HG03097 (cell line): ENCODE measurements around the gene VPS13A.
"Not testable (repeated sequence)": the region's sequence is repeated elsewhere in the genome, so short reads cannot be mapped to it uniquely, and the experiment has no call there.

ENCODE experiments used
- ATAC-seq: cut with Tn5 transposase; IDR thresholded peaks from one replicate; pipeline ENCODE4 v1.9.1; 2021; ENCODE audit not compliant: unreplicated experiment, low FRiP score

VPS13A gene

GRCh38 chr9:77180056-77180455 lies 2.7 kb downstream of the VPS13A start:
- ATAC-seq = no peak

GRCh38 chr9:77183581-77183980 lies 6.2 kb downstream of the VPS13A start:
- no peak for ATAC-seq

GRCh38 chr9:77188242-77188641 lies 10.9 kb downstream of the VPS13A start:
- no peak for ATAC-seq

- no peak for ATAC-seq
These were observed 17.1 kb downstream of the VPS13A start for GRCh38 chr9:77194423-77194822.

GRCh38 chr9:77210116-77210515 lies 32.8 kb downstream of the VPS13A start:
- no peak for ATAC-seq

- no peak for ATAC-seq
These were observed 34.2 kb downstream of the VPS13A start for GRCh38 chr9:77211561-77211960.

GRCh38 chr9:77212801-77213200 lies 35.5 kb downstream of the VPS13A start:
- ATAC-seq = no peak

- ATAC-seq = no peak
These were observed 38.5 kb downstream of the VPS13A start for GRCh38 chr9:77215874-77216273.

GRCh38 chr9:77218612-77219011 lies 41.3 kb downstream of the VPS13A start:
- ATAC-seq = no peak

GRCh38 chr9:77221431-77221830 lies 44.1 kb downstream of the VPS13A start:
- ATAC-seq = no peak

- ATAC-seq = no peak
These were observed 47.5 kb downstream of the VPS13A start for GRCh38 chr9:77224746-77225312.

- ATAC-seq = no peak
These were observed 59.4 kb downstream of the VPS13A start for GRCh38 chr9:77236693-77237092.

- no peak for ATAC-seq
These were observed 60.6 kb downstream of the VPS13A start for GRCh38 chr9:77237896-77238295.

- no peak for ATAC-seq
These were observed 73.7 kb downstream of the VPS13A start for GRCh38 chr9:77251050-77251449.

- no peak for ATAC-seq
These were observed 79.9 kb downstream of the VPS13A start for GRCh38 chr9:77257275-77257674.

GRCh38 chr9:77261605-77262004 lies 84.3 kb downstream of the VPS13A start:
- ATAC-seq = no peak

GRCh38 chr9:77267762-77268161 lies 90.4 kb downstream of the VPS13A start:
- ATAC-seq = not testable (repeated sequence)

- no peak for ATAC-seq
These were observed 93.8 kb downstream of the VPS13A start for GRCh38 chr9:77271023-77271690.

- no peak for ATAC-seq
These were observed 99.5 kb downstream of the VPS13A start for GRCh38 chr9:77276799-77277198.

GRCh38 chr9:77277719-77278118 lies 100.4 kb downstream of the VPS13A start:
- ATAC-seq = no peak

GRCh38 chr9:77283991-77284390 lies 106.7 kb downstream of the VPS13A start:
- ATAC-seq = no peak

- ATAC-seq = no peak
These were observed 107.3 kb downstream of the VPS13A start for GRCh38 chr9:77284616-77285015.

- ATAC-seq = no peak
These were observed 113.0 kb downstream of the VPS13A start for GRCh38 chr9:77290373-77290772.
